HG02763 (cell line): ENCODE measurements around the gene EML5.

Experiments used
- ATAC-seq: cut with Tn5 transposase; IDR thresholded peaks from one replicate; pipeline ENCODE4 v1.9.1; 2021; ENCODE audit warnings: mild to moderate bottlenecking, moderate library complexity; ENCODE audit not compliant: unreplicated experiment

EML5 gene

GRCh38 chr14:88565427-88565826 is 227.3 kb downstream of the EML5 start:
- no peak for ATAC-seq

GRCh38 chr14:88563845-88564244 is 228.9 kb downstream of the EML5 start:
- no peak for ATAC-seq

GRCh38 chr14:88562831-88563686 is 229.7 kb downstream of the EML5 start, which contains the start of gene ZC3H14:
TSS of gene ZC3H14 (plus strand) at chr14:88563037. CDS start at chr14:88563134, 97 bp downstream.
- peak; percentile 97 for ATAC-seq

DNA sequence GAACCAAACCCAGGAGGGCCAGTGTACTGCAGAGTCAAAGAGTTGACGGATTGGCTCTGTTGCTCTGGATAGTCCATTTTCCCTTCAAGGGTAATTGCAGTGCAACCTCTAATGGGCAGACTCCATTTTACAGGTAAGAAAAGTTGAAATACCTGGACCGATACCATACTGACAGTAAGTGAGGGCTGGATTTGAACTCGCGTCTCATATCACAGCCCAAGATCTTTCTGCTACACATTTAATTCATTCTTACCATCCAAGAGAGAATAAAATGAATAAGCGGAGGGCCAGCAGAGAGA is 230.3 kb downstream of the EML5 start:
- ATAC-seq, result no peak
